NCI-H2107 treated with DMSO at 0.1 percent for 48 hours (cell line): ENCODE data around the gene NT5DC1.
A peak's percentile ranks its signal among the peaks of the same experiment; 100 is the strongest.
"Not testable (repeated sequence)": the region's sequence is repeated elsewhere in the genome, so short reads cannot be mapped to it uniquely, and the experiment has no call there.

Experiments used
- DNase-seq: peaks from one replicate; lab custom pipeline; 2025; ENCODE audit not compliant: unreplicated experiment; lab: John Stamatoyannopoulos, UW

The NT5DC1 gene

DNA sequence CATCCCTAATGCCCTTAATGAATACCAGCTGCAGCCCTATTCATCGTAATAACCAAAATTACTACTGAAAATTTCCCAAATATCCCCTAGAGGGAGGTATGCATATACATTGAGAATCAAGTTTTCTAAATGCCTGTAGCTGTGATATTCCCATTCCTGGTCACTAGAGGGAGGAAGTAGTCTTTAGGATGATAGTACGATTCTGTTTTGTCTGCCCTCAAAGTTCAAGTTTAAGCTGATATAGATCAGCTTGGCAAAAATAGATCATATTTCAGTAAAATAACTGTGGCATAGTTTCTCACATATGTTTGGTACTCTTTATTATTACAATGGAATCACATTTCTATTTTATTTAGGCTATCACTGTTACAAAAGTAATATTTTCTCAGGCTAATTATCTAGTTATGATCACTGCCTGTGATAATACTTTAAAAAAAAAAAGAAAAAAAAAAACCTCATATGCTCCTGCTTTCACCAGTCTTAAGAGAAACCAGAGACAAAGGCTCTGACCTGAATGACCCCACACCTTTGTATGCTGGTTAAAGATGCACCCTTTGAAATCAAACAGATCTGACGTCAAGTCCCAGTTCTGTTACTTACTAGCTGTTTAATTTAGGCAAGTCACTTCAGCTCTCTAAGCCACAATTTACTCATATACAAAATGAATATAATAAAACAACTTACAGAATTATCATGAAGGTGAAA lies 168.1 kb downstream of the NT5DC1 start:
- DNase-seq: peak; percentile 84

DNA sequence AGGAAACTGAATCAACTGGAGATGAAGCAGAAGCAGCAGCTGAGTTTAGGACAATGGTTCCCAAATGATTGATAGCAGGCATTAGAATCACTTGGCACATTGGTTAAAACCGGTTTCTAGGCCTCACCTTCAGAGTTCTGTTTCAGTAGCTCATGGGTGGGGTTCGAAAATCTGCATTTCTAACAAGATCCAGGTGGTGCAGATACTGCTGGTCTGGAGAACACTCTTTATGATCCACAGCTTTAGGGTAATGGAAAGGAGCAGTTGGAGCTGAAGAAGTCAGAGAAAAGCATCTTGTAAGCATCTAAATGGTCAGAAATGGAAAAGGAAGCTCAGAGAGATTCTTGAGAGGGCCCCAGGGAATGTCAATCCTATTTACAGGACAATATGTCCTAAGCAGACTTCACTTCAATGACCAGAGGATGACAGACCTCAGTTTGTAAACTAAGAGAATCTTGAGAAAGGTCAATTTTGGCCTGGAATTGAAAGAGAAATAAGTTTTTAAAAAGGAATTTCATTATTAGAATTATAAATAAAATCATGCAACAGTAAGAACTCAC lies 170.6 kb downstream of the NT5DC1 start:
- no peak for DNase-seq

DNA sequence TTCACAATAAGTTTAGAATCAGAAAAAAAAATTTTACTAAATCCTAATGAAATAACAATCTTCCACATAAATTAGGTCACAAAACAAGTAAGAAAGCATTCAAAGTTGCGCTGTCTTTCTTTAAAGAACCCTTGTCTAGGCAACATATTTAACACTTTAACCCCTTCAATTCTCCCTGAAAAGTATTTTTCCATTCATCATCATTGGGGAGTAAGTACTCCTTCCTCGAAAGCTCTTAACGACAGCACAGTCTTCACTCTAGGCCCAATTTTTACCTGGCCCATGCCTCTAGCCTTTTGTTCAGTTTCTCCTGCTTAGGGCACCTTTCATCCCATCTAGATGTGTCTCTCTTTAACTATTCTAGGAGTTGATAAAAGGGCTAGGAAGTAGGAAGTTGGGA lies 176.5 kb downstream of the NT5DC1 start:
- DNase-seq: no peak

DNA sequence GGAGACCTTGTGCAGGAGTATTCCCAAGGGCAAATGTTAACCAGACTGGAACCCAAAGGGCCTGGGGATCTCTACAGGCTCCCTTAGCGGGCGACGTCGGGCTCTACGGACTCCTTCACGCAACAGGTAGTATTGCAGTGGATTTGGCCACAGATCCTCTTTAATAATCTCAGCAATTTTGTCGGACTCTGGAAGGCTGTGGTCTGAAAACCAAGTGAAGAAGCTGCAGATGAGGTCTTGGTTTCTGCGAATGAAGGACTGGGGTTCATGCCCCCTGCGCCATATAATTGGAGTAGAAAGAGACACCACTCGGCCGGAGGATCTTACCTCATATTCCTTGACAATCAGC lies 177.8 kb downstream of the NT5DC1 start:
- no peak for DNase-seq

- DNase-seq: no peak
Observed at GRCh38 chr6:116278854-116279231, 178.2 kb downstream of the NT5DC1 start.

- DNase-seq: peak; percentile 93
Observed at GRCh38 chr6:116279232-116280160, 178.8 kb downstream of the NT5DC1 start, which contains the start of gene TSPYL1. TSS of gene TSPYL1 (minus strand) at chr6:116279930. CDS start at chr6:116279830, 100 bp downstream.

- no peak for DNase-seq
Observed at GRCh38 chr6:116280161-116280932, 179.7 kb downstream of the NT5DC1 start.

DNA sequence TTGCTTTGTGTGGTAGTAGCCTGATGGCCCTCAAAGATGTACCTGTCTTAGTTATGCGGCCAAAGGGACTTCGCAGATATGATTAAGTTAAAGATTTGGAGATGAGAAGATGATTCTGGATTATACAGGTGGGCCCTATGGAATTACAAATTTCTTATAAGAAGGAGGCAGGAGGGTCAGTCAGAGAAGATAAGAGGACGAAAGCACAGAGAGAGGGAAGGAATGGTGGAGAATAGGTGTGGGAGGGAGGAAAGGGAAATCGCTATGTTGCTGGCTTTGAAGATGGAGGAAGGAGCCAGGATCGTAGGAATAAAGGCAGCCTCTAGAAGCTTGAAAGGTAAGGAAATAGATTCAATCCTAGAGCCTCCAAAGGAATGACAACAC lies 180.3 kb downstream of the NT5DC1 start:
- no peak for DNase-seq

DNA sequence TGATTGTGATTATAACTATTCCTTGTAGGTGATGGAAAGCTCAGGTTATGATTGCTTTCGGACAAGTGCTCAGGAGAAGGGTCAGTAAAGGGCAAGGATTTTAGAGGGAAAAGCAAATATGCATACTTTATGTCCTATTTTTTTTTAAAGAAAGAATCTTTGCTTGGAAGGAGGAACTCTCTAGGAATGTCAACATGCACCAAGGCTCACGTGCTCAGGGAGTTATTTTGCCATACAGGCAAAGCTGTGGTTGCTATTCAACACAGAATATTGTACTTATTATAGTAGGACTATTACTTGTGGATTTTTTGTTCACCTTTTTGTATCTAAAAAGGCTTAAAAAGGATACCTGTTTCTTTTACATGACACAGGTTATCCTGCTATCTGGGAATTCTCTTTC lies 182.0 kb downstream of the NT5DC1 start:
- no peak for DNase-seq

DNA sequence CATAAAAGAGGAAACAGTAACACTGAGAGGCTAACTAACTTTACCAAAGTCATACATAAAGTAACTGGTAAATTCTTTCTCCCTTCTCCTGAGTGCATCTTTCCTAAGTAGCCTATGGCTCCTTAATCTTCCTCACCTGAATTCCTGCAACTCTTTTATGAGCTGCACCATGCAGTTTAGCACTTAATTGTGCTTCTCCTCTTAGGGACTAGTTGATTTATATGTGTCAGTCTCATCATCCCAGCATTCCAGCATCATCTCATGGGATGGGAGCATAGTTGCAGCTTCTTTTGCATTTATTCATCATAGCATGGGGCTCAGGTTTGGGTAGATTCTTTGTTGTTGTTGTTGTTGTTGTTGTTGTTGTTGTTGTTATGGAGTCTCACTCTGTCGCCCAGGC lies 182.5 kb downstream of the NT5DC1 start:
- no peak for DNase-seq

DNA sequence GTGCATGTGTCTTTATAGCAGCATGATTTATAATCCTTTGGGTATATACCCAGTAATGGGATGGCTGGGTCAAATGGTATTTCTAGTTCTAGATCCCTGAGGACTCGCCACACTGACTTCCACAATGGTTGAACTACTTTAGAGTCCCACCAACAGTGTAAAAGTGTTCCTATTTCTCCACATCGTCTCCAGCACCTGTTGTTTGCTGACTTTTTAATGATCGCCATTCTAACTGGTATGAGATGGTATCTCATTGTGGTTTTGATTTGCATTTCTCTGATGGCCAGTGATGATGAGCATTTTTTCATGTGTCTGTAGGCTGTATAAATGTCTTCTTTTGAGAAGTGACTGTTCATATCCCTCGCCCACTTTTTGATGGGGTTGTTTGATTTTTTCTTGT lies 184.3 kb downstream of the NT5DC1 start:
- not testable (repeated sequence) for DNase-seq

DNA sequence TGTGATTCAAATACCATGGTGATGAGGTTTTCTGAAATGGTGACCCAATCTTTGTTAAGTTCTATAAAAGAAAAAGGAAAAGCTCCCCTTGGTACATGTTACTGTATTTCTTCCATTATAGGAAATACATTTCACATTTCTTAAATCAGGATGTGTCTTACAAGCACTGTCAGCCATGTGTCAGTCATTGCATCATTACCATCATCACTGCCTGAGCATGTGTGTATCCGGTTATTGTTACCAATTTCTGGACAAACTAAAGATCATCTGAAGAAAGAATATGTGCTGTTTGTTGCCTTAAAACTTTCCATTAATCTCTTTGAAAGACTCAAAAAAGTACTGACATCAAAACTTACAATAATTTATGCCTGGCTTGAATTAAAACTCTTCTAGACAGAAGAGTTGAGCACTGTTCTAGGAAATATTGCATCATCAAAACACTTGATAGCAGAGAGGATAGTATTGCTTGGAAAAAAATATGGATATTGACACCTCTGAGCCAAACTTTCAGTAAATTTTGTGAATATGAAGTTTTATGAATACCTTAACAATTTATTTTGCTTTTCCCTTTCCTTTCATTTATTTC lies 186.2 kb downstream of the NT5DC1 start:
- DNase-seq: no peak

- DNase-seq: peak; percentile 28
Observed at GRCh38 chr6:116287689-116288282, 187.1 kb downstream of the NT5DC1 start.

GRCh38 chr6:116289876-116290275 lies 189.2 kb downstream of the NT5DC1 start:
- DNase-seq: no peak

DNA sequence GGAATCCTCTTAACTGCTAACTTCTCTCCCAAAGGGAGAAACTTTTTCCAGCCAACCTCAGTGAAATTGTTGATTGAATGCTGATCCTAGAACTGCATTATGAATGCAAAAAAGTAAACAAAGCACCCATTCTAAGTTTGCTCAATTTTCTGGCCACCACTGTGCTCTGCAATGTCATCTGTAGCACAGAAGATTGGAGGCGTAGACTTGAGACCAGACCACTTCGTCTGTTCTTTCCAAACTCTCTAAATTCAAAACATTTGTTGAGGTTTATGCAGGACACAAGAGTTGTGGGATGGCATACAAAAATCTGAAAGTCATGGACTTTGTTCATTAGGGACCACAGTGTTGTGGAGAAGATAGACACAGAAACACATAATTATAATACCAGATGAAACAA lies 190.1 kb downstream of the NT5DC1 start:
- no peak for DNase-seq

DNA sequence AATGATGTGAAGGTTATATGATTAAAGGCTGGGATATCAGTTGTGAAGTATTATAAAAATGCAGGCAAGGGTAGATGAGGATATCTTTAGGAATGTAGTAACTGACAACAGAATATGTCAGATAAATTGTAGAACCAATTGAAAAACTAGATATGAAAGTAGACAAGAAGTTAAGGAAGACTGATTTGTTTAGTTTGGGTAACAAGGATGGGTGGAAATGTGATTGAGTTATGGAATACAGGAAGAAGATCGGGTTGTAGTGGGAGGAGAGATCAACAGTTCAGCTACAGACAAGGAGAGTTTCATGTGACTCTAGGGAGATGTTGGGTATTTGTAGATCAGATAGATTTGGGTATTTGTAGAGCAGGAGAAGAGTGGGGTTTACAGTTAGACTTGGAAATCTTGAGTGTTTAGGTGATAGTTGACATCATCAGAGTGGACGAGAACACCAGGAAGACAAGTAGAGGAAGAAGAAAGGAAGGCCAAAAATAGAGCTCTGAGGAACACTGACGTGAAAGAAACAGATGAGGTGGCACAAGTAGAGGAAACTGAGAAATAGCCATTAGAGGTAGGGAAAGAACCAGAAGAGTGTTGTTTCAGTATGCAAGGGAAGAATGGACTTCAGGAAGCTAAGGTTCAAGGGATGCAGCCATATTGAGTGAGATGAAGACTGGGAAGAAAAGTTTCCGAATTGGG lies 191.2 kb downstream of the NT5DC1 start:
- no peak for DNase-seq

- no peak for DNase-seq
Observed at GRCh38 chr6:116292553-116292952, 191.9 kb downstream of the NT5DC1 start.

GRCh38 chr6:116298273-116298672 lies 197.6 kb downstream of the NT5DC1 start:
- no peak for DNase-seq

DNA sequence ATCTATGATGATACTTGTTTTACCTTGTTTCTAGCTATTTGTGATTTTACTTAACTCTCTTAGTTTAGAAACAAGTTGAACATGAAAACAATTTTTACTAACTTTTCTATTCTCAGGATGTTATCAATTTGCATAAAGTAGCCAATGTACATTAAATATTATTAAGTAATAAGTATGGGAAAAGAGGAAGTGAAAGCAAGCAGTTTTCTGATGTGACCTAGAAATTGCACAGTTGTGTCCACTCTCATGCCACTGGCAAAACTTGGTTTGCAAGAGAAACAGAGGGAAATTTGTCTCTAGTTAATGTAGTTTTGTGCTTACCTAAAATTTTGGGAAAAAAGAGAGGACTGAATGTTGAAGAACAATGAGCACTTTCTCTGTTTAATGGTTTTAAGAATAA lies 198.3 kb downstream of the NT5DC1 start:
- no peak for DNase-seq
